ENCODE data around the gene GPRC5C.

- TF ChIP-seq CTCF (IDR thresholded peaks at IDR 0.05) (no peak), EZH2 (IDR thresholded peaks at IDR 0.05) (no peak)
These were observed 35.3 kb upstream of the GPRC5C start for GRCh38 chr17:74396567-74396966.
